Peyer's patch (tissue), 4 donors: ENCODE data around the gene IGF2R.

ENCODE experiments used
- CTCF ChIP-seq, 6 experiments: fragments of 450-650 bp in 4 of 6; fragments of 200-600 bp in 2 of 6; sonication (generic) in 1 of 6; IDR thresholded peaks; one replicate each; pipeline ENCODE4 v1.5.1; 2017 to 2019; ENCODE audit warnings: antibody characterized with exemption in 6 of 6, mild to moderate bottlenecking in 3 of 6, moderate library complexity in 1 of 6
- POLR2A ChIP-seq, 2 donors: fragments of 450-650 bp; IDR thresholded peaks; one replicate each; pipeline ENCODE4 v1.5.1; 2017; ENCODE audit warnings: antibody characterized with exemption in 2 of 2, mild to moderate bottlenecking in 2 of 2, moderate library complexity in 2 of 2

- TF ChIP-seq CTCF (IDR thresholded peaks at IDR 0.05) (no peak), POLR2A (IDR thresholded peaks at IDR 0.05) (no peak)
These were observed 111.2 kb downstream of the IGF2R start for GRCh38 chr6:160080097-160080496.
